Fibroblast of lung (primary cell): Measurements from ENCODE around the gene XYLT1.

Experiments
- EZH2 ChIP-seq: IDR thresholded peaks from 2 replicates; pipeline ENCODE4 v1.5.1; 2012; ENCODE audit warnings: low read length, control low read depth, mild to moderate bottlenecking; ENCODE audit errors: missing control alignments
- TF ChIP-seq, protein P1 (sequence below), 2 donors: IDR thresholded peaks in 1 of 2; conservative IDR thresholded peaks in 1 of 2; 1 replicate in 1 of 2; 2 replicates in 1 of 2; pipeline ENCODE4 v1.5.1; 2011 to 2012; ENCODE audit warnings: low read length in 2 of 2, control low read depth in 1 of 2, inconsistent platforms in 1 of 2, low read depth in 1 of 2, mild to moderate bottlenecking in 1 of 2

DNA sequence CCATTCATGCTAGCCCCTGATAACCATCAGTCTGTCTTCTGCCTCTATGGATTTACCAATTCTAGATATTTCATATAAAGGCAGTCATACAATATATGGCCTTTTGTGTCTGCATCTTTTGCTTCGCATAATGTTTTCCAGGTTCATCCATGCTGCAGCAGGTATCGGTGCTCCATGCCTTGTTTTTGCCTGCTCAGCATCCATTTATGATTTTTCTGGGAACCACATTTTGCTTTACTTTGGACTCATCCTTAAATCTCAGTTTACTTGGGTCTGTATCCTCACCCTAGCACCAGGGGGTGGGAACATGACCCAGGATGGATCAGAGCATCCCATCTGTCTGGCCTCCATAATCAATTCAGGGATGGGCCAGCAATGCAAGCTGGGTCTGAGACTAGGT, 325.7 kb downstream of the XYLT1 start:
- TF ChIP-seq, protein P1, sequence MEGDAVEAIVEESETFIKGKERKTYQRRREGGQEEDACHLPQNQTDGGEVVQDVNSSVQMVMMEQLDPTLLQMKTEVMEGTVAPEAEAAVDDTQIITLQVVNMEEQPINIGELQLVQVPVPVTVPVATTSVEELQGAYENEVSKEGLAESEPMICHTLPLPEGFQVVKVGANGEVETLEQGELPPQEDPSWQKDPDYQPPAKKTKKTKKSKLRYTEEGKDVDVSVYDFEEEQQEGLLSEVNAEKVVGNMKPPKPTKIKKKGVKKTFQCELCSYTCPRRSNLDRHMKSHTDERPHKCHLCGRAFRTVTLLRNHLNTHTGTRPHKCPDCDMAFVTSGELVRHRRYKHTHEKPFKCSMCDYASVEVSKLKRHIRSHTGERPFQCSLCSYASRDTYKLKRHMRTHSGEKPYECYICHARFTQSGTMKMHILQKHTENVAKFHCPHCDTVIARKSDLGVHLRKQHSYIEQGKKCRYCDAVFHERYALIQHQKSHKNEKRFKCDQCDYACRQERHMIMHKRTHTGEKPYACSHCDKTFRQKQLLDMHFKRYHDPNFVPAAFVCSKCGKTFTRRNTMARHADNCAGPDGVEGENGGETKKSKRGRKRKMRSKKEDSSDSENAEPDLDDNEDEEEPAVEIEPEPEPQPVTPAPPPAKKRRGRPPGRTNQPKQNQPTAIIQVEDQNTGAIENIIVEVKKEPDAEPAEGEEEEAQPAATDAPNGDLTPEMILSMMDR (conservative IDR thresholded peaks at IDR 0.05 in 1 of 2, IDR thresholded peaks at IDR 0.05 in 1 of 2; ENCODE audit: low read depth in 1 of 2, low read length in 2 of 2) = no peak
- TF ChIP-seq EZH2 = no peak
